ENCODE data around the gene CALHM3.
"Not testable (repeated sequence)": the region's sequence is repeated elsewhere in the genome, so short reads cannot be mapped to it uniquely, and the experiment has no call there.

CALHM3 gene

GRCh38 chr10:103479135-103479534 lies at the start of gene CALHM3:
TSS of gene CALHM3 (minus strand) at chr10:103479240. CDS start at chr10:103479032, 208 bp downstream.
- no peak for DNase-seq
- intact Hi-C loops (cut with DNase I) = no loop called here

GRCh38 chr10:103528549-103528948 lies 49.5 kb upstream of the CALHM3 start:
- DNase-seq = no peak
- intact Hi-C loops (cut with DNase I) = no loop called here

GRCh38 chr10:103527476-103527875 lies 48.4 kb upstream of the CALHM3 start:
- intact Hi-C loops (cut with DNase I); DNase-seq: not testable (repeated sequence)

DNA sequence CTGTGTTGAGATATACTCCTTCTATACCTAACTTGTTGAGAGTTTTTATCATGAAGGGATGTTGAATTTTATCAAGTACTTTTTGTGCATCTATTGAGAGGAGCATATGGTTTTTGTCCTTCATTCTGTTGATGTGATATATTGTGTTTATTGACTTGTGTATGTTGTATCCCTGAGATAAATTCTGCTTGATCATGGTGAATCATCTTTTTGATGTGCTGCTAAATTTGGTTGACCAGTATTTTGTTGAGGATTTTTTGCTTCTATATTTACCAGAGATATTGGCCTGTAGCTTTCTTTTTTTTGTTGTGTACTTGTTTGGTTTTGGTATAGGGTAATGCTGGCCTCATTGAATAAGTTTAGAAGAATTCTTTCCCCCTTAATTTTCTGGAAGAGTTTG lies 46.9 kb upstream of the CALHM3 start:
- intact Hi-C loops (cut with DNase I) = no loop called here
- no peak for DNase-seq

DNA sequence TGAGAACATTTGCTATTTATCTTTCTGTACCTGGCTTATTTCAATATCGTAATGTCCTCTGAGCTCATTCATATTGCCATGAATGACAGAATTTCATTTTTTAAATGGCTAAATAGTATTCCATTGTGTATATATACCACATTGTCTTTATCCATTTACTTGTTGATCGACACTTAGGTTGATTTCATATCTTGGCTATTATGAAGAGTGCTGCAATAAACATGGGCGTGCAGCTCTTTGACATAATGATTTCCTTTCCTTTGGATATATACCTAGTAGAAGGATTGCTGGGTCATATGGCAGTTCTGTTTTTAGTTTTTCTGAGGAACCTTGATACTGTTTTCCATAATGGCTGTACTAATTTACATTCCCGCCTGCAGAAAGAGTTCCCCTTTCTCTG lies 44.6 kb upstream of the CALHM3 start:
- DNase-seq = no peak
- intact Hi-C loops (cut with DNase I) = no loop called here

DNA sequence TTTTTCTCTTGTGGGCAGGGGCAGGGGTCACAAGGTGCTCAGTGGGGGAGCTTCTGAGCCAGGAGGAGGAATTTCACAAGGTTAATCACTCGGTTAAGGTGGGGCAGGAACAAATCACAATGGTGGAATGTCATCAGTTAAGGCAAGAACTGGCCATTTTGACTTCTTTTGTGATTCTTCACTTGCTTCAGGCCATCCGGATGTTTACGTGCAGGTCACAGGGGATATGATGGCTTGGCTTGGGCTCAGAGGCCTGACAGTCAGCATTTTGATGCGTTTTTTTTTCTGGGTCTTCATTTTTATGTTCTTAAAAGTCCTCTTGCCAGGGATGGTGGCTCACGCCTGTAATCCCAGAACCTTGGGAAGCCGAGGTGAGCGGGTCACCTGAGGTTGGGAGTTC lies 43.0 kb upstream of the CALHM3 start:
- peak in 3 of 42 donors; percentile 1 to 36 (median 18) for DNase-seq
- intact Hi-C loops (cut with DNase I) = not testable (repeated sequence)

DNA sequence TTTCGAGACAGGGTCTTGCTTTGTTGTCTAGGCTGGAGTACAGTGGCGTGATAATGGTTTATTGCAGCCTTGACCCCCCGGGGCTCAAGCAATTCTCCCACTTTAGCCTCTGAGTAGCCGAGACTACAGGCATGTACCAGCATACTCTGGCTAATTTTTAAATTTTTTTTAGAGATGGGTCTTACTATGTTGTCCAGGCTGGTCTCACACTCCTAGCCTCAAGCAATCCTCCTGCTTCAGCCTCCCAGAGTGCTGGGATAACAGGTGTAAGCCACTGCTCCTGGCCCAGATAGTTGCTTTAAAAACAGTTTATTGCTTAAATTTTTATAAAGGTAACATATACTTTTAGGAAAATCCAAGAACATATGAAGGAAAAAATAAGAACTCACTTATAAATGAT lies 40.8 kb upstream of the CALHM3 start:
- intact Hi-C loops (cut with DNase I) = no loop called here

GRCh38 chr10:103517234-103518085 lies 38.4 kb upstream of the CALHM3 start:
- intact Hi-C loops (cut with DNase I) = no loop called here
- peak in 3 of 42 donors; percentile 2 to 23 (median 12) for DNase-seq

More for the DNA sequence above, 40.8 kb upstream of the CALHM3 start:
- DNase-seq = peak in 2 of 42 donors; percentile 1 to 2

- DNase-seq = peak in 5 of 42 donors; percentile 6 to 25 (median 19)
- intact Hi-C loops (cut with DNase I) = no loop called here
Measured at GRCh38 chr10:103514244-103514643, 35.2 kb upstream of the CALHM3 start.

GRCh38 chr10:103513380-103514060 lies 34.5 kb upstream of the CALHM3 start:
- DNase-seq = peak in 5 of 42 donors; percentile 8 to 28 (median 25)
- intact Hi-C loops (cut with DNase I) = no loop called here

DNA sequence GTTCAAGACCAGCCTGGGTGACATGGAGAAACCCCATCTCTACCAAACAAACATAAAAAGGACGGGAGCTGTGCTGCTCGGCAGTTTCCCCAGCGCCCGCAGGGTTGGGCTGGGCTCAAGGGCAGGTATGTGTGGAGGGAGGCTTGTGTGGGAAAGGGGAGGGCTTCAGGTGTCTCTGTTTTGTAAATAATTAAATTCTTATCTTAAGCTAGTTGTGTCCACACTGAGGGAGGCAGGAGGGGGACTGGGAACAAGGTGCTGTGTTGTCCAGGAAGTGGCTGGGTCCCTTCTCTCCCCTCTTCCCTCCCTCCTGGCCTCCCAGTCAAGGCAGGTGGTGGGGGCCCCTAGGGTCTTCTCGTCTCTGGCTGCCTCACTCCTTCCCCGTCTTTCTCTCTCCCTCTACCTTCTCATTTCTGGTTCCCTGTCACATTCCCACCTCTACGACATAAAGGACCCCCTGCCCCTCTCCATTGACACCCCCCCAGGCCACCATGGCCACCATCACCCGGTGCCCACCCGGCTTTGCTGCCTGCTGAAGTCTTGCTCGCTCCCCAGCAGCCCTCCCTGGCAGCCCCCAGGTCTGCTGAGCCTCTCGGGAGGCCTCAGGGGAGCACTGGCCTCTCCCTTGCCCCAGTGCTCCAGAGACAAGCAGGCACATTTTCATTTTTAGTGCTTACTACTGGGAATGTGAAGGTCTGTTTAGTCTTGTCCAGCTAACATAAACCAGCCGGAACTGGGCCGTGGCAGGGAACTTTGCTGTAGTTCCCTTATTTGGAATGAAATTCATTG lies 33.7 kb upstream of the CALHM3 start:
- intact Hi-C loops (cut with DNase I) = no loop called here
- peak in 5 of 42 donors; percentile 4 to 36 (median 15) for DNase-seq

DNA sequence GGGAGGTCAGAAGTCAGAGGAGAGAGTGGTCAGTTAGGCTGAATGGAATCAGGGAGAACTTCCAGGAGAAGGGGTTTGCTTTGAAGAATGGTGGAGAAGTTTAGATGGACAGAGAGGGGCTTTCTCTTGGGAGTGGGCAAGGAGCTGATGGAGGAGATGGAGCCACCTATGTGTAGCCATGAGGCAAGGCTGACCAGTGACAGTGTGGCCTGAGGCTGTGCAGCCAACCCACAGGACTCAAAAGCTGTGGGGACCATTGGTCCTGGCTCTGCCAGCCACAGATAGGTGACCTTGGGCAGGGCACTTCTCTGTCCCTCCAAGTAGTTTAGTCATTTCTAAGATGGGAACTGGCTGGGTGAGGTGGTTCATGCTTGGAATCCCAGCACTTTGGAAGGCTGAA lies 33.1 kb upstream of the CALHM3 start:
- intact Hi-C loops (cut with DNase I) = no loop called here
- peak in 3 of 42 donors; percentile 1 to 14 (median 5) for DNase-seq

DNA sequence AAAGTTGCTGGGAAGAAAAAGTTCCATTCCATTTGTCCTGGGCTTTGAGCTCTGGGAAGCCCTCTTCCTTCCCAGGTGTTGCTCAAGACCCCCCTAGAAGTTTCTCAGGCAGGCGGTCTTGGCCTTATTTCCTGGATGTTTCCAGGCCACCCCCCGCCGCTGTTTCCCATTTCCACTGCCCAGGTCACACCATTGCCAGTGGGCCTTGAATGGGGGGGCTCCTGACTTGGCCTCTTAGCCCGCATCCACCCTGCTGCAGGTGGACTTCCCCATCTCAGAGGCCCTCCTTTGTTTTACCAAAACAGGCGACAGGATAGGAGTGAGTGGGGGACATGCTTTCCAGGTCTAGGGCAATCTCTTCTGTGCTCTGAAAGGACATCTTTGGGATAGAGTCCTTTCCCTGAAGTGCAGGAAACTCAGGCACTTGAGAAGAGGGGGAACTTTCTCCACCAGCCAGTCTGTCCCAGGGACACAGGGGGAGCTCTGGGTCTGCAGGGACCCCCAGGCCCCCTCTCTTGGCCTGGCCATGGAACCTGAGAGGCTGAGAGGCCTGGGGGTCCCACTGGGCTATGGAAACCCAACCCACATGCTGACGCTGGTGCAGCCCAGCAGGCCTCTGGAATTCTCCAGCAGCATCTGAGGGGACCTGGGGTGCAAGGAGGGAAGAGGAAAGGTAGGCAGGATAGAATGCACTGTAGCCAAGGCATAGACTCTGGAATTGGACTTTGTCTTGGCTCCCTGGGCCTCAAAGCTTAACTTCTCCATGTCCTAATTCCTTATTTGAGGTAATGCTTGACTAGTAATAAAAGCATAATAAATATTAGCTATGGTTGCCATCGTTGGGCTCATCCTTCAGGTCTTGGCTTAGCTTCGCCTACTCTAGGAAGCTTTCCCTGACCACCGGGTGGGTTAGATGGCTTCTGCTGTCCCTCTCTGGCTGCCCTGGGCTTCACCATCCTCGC lies 32.0 kb upstream of the CALHM3 start:
- peak in 4 of 42 donors; percentile 3 to 33 (median 16) for DNase-seq
- intact Hi-C loops (cut with DNase I) = no loop called here

DNA sequence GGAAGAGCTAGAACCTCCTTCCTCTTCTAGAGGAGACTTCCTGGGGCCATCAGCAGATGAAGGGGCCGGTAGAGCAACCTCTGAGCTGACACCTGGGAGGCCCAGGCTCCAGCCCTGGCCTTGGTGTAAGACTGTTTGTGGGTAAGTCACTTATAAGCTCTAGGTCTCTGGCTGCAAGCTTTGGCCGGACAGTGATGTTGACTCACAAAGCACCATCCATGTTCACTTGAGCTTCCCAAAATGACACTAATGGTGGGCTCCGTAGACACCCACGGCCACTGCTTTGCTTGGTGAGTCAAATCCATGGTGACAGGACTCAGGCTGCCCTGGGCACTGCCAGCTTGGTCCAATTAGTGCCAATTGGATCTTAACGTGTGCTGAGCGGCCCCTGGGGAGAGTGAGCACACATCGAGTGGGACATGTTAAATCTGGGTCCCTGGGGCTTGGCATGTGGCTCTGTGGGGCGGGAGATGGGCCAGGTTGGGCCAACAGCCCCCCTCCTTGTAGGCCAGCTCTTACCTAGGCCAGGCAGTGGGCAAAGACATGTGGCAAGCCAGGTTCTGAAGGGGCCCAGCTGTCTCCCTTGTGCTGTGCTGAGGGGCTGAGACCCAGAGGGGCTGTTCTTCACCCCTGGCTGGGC lies 31.1 kb upstream of the CALHM3 start:
- DNase-seq = peak in 5 of 42 donors; percentile 3 to 19 (median 13)

DNA sequence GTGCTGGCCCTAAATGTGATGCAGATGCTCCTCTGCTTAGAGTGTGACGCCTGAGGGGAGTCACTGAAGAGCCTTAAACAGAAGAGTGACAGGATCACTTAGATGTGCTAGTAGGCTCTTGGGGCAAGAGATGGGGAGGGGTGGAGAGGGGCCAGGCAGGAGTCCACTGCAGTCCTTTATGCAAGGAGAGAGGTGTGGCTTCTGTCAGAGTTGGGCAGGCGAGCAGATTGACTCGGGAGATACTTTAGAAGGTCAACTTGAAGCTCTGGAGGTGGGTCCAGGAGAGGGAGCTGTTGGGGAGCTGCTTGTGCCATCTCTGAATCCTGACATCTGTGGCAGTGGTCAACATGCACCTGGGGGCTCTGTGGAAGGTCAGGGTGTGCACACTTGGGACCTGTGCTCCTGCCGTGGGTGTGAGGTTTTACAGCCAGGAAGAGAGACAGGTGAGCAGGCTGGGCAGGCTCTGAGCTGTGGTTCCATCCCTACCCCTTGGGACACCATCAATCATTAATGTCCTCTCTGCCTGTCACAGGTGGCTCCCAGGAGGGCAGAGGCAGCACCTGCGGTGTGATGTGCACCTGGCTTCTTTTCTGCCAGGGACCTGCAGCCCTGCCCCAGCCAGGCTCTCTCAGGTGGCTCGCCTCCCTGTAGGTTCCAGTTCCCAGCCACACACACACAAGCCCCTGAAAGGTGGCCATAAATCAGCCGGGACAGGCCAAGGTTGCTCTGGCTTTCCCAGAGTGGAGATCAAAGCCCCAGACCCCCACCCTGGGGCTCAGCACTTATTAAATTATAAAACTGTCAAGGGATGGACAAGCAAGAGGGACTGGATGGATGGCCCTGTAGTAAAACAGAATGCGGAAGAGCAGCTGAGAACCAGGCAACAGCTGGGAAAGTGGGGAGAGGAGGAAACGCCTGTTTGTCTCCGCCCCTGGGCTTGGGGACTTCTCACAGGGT lies 28.5 kb upstream of the CALHM3 start:
- DNase-seq = peak in 4 of 42 donors; percentile 2 to 24 (median 16)
- intact Hi-C loops (cut with DNase I) = no loop called here

More for the DNA sequence above, 31.1 kb upstream of the CALHM3 start:
- intact Hi-C loops (cut with DNase I) = no loop called here

DNA sequence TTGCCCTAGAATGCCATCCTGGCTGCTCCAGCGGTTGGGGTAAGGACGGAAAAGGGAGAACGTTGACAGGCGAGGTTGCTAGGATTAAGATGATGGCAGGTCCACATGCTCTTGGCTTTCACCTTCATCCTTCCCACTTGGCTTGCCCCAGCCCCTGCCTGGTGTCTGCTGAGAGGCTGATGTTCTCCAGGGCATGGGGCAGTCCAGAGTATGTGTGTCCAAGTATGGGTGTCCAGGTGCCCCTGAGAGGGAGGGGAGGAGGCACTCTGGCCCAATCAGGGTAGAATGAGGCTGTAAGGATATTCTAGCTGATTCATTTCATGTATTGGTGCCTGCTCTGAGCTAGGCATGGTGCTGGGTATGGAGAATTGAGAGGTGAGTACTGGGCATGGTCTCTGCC lies 27.0 kb upstream of the CALHM3 start:
- intact Hi-C loops (cut with DNase I) = no loop called here
- DNase-seq = peak in 2 of 42 donors; percentile 0 to 11

All from head of caudate nucleus (tissue), 42 donors.